ENCODE results near the gene TOP2A.

The TOP2A gene

GRCh38 chr17:40361925-40362695, 55.6 kb downstream of the TOP2A start:
- no peak for DNase-seq (ENCODE audit: low read depth in 2 of 3, low spot score in 2 of 3)

GRCh38 chr17:40361063-40361924, 56.4 kb downstream of the TOP2A start:
- no peak for DNase-seq (ENCODE audit: low read depth in 2 of 3, low spot score in 2 of 3)

- DNase-seq (ENCODE audit: low read depth in 2 of 3, low spot score in 2 of 3) = no peak
These were observed 57.6 kb downstream of the TOP2A start for GRCh38 chr17:40360091-40360490.

DNA sequence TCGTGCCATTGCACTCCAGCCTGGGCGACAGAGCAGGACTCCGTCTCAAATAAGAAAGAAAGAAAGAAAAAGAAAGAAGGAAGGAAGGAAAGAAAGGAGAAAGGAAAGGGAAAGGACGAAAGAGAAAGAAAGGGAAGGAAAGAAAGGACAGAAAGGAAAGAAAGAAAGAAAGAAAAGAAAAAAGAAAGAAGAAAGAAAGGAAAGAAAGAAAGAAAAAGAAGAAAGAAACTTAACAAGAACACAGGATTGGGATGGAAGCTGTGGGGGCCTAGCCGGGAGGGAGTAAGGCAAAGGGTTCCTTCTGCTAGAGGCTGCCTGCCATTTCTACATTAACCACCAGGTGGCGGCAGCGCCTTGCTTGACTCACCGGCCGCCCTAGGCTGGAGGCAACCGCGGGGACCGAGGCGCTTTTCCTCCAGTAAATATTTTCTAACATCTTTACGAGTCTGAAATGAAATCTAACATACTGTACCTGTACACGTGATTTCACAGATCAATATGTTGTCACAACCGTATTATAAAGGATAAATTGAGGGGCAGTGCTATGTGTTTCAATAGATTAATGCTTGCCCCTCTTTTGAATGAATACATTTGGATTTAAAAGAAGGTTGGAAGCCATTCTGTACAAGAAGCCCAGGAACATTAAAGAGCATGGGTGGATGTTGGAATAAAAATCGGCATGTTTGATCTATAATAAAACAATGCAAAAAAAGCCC, 59.2 kb downstream of the TOP2A start:
- peak; percentile 63 to 94 (median 84) for DNase-seq (ENCODE audit: low read depth in 2 of 3, low spot score in 2 of 3)

- DNase-seq (ENCODE audit: low read depth in 2 of 3, low spot score in 2 of 3) = no peak
These were observed 60.5 kb downstream of the TOP2A start for GRCh38 chr17:40356990-40357881.

GRCh38 chr17:40355804-40356758, 61.6 kb downstream of the TOP2A start:
- DNase-seq (ENCODE audit: low read depth in 2 of 3, low spot score in 2 of 3) = no peak

DNA sequence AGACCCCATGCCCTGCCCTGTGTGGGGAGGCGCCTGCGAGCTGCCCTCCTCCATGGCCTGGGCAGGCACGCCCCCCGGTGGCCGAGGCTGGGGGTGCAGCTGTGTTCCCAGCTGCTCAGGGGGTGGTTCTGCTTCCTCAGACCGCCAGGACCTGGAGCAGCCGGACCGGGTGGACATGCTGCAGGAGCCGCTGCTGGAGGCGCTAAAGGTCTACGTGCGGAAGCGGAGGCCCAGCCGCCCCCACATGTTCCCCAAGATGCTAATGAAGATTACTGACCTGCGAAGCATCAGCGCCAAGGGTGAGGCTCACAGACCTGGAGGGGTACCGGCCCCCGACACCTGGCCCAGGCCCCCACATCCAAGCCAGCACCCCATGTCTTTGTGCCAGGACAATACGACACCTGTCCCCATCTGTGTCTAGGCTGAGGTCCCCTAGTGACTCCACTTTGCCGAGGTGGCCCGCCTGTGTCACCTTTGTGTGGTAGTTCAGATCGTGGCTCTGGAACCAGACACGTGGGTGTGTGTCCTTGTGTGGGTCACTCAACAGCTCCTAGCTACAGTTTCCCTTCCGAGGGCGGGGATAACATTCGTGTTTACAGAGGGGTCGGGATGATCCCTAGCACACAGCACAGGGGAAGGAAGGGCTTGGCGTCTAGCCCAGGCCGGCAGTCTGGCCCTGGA, 62.4 kb downstream of the TOP2A start:
- DNase-seq (ENCODE audit: low read depth in 2 of 3, low spot score in 2 of 3) = peak; percentile 60 to 80 (median 78)

GRCh38 chr17:40354221-40355122, 63.2 kb downstream of the TOP2A start:
- no peak for DNase-seq (ENCODE audit: low read depth in 2 of 3, low spot score in 2 of 3)

DNA sequence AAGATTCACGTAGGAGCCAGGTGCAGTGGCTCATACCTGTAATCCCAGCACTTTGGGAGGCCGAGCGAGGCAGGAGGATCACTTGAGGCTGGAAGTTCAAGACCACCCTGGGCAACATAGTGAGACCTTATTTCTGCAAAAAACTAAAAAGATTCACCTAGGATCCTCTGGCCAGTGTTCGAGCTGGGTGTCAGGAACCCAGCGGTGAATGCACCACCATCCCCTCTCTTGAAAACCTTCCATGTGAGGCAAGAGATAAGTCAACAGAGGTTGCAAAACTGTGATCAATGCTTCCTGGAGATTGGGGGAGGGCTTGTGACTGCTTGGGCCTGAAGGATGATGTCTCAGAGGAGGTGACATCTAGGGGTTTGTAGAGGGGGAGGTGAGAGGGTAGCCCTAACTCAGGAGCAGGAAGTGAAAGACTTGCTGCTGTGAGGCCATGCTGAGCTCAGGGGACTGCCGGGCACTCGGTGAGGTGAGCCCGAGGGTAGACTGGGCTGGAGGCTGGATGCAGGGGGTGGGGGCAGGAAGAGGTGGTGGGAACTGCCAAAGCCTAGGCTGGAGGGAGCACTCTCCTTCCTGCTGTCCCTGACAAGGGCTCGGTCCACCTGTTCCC, 64.8 kb downstream of the TOP2A start:
- DNase-seq (ENCODE audit: low read depth in 2 of 3, low spot score in 2 of 3) = no peak

DNA sequence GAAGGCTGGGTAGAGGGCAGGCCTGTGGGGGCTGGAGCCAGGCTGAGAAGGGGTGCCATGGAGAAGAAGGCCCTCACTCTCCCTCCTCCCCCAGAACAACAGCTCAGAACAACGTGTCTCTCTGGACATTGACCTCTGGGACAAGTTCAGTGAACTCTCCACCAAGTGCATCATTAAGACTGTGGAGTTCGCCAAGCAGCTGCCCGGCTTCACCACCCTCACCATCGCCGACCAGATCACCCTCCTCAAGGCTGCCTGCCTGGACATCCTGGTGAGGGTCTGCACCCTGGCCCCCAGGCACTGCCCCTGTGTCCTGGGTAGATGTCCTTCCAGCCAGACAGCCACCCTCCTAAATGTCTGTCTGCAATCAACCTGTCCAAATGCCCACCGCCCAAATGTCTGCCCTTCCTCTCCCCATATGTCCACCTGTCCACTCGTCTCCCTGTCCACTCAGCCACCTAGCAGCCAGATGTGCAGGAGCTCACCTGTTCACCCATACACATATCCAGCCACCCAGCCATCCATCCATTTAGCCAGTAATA, 65.4 kb downstream of the TOP2A start:
- DNase-seq (ENCODE audit: low read depth in 2 of 3, low spot score in 2 of 3) = no peak

GRCh38 chr17:40351359-40352236, 66.1 kb downstream of the TOP2A start:
- DNase-seq (ENCODE audit: low read depth in 2 of 3, low spot score in 2 of 3) = no peak

DNA sequence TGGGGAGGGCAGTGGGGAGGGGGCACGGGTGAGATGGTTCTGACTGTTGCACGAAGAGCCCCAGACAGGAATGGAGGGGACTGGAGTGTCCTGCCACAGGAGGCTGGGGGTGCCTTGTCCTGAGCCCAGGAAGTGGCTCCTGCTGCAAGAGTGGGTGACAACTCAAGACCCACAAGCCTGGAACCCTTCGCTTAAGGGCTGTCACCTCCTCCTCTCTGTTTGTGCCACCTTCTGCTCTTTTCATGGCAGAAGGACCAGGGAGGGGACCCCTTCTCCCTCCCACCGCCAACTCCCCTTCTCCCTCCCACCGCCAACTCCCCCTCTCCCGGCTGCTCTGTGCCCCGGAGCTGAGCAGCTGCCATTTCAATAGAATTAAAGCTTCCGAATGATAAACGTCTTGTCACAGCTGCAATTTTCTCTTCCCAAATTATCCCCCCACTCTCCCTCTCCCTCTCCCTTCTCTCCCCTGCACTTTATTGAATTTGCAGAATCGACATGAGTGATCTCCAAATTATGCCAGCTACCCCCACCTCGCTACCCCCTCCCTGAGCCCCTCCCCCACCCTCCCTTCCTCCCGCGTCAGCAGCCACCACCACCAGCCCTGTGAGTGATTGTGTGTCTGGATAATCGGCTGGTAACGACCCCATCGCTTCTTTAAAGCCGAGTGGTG, 66.9 kb downstream of the TOP2A start:
- DNase-seq (ENCODE audit: low read depth in 2 of 3, low spot score in 2 of 3) = no peak

GRCh38 chr17:40349895-40350688, 67.6 kb downstream of the TOP2A start:
- no peak for DNase-seq (ENCODE audit: low read depth in 2 of 3, low spot score in 2 of 3)

GRCh38 chr17:40349477-40349894, 68.2 kb downstream of the TOP2A start:
- no peak for DNase-seq (ENCODE audit: low read depth in 2 of 3, low spot score in 2 of 3)

Measured in activated CD8-positive, alpha-beta memory T cell treated with anti-CD3 and anti-CD28 coated beads for 48 hours (primary cell).